ENCODE data around the gene GSTM3. TPM values are rescaled to one million over a fixed set of nuclear protein-coding genes. Genes with fewer than 3 reads are reported as not detected.

The GSTM3 gene
- total and polyA plus RNA-seq, 9 of the 15 experiments (the other 6 are each of a cell fraction or from before 2014, with no cell fraction given): 3.9 to 24.5 (median 9.4) TPM

GRCh38 chr1:109785446-109786111 lies 44.7 kb upstream of the GSTM3 start:
- Histone ChIP-seq H3K36me3 (ENCODE audit: control insufficient read depth, insufficient read depth, low read length) (no peaks in the 10 kb centered on the region), H3K4me1 (replicated peaks in 1 of 2; ENCODE audit: control insufficient read depth in 2 of 2, insufficient read depth in 2 of 2, low read length in 2 of 2) (peaks cover 23 to 29% of the 10 kb centered on the region in 2 experiments), H3K9me3 (replicated peaks; ENCODE audit: control insufficient read depth, insufficient read depth, low read depth, low read length) (no peaks in the 10 kb centered on the region; the same call in none of the 2 replicates), H3K9me1 (ENCODE audit: control insufficient read depth, insufficient read depth, low read length) (no peaks in the 10 kb centered on the region), H3K79me2 (ENCODE audit: control insufficient read depth, insufficient read depth, low read length) (no peaks in the 10 kb centered on the region), H3K27me3 (ENCODE audit: control insufficient read depth in 2 of 2, insufficient read depth in 2 of 2, low read length in 2 of 2) (no peaks in the 10 kb centered on the region), H4K20me1 (replicated peaks; ENCODE audit: control insufficient read depth, insufficient read depth, low read length) (no peaks in the 10 kb centered on the region), H3K4me2 (ENCODE audit: insufficient read depth, low read length) (no peak overlapping the region), H3K9ac (ENCODE audit: insufficient read depth in 1 of 2, low read depth in 2 of 2, low read length in 2 of 2) (peak overlapping the region in 1 of 2 experiments; percentile 41; a peak in 2 of 4 replicates), H2AFZ (ENCODE audit: low read depth, low read length) (no peak overlapping the region), H3K4me3 (no peak overlapping the region), H3K27ac (ENCODE audit: extremely low read depth, low read depth, low read length) (no peak overlapping the region)
- WGBS (ENCODE audit: insufficient coverage, low coverage, missing lambda C conversion rate): 28% methylated on average over 4 of the region's 4 CpGs
- intact Hi-C loops (cut with micrococcal nuclease) (no loop called here), in situ Hi-C loops (cut with MboI) (no loop called here)
- CTCF ChIA-PET (ENCODE audit: low intra/inter-chr PET ratio): interaction anchor here (0.7 kb wide), 1 partner anchor 200 kb away, joined by 3 read pairs; no protein-coding TSS in a partner anchor
- DNase-seq (ENCODE audit: extremely low read depth in 1 of 4, low spot score in 3 of 4) (no peak), ATAC-seq (no peak), FAIRE-seq (no peak)
- POLR2A ChIA-PET: interaction anchor here (0.6 to 1.0 kb wide), 6 partner anchors 9 to 218 kb away, joined by 3 to 5 read pairs (median 3); no protein-coding TSS in a partner anchor
- BruUV-seq (replicated peaks): no TSS peak
- TF ChIP-seq FOS (IDR thresholded peaks at IDR 0.05; ENCODE audit: extremely low read depth, insufficient read length) (no peak), PRMT5 (CRISPR knock-in tag; IDR thresholded peaks at IDR 0.05) (no peak)

GRCh38 chr1:109784551-109785252 lies 43.9 kb upstream of the GSTM3 start:
- no peak for FAIRE-seq
- no peaks in the 10 kb centered on the region; the same call in none of the 2 replicates for H3K9me3 ChIP-seq (replicated peaks; ENCODE audit: control insufficient read depth, insufficient read depth, low read depth, low read length)
- no peaks in the 10 kb centered on the region for H3K9me1 ChIP-seq (ENCODE audit: control insufficient read depth, insufficient read depth, low read length)
- TF ChIP-seq ZEB2 (IDR thresholded peaks at IDR 0.05) (no peak), NCOR1 (IDR thresholded peaks at IDR 0.05) (no peak), UBTF (IDR thresholded peaks at IDR 0.05; ENCODE audit: borderline replicate concordance in 1 of 2, low read depth in 2 of 2, low read length in 2 of 2) (no peak), PCBP1 (IDR thresholded peaks at IDR 0.05; ENCODE audit: low read depth, low read length, poor library complexity, severe bottlenecking) (no peak), GATAD2A (IDR thresholded peaks at IDR 0.05) (no peak), BCOR (IDR thresholded peaks at IDR 0.05) (no peak), HDAC3 (IDR thresholded peaks at IDR 0.05; ENCODE audit: borderline replicate concordance, partially characterized antibody) (no peak), SIN3B (IDR thresholded peaks at IDR 0.05; ENCODE audit: low read depth) (no peak), FOXM1 (IDR thresholded peaks at IDR 0.05; ENCODE audit: low read depth) (no peak), FOXM1 (CRISPR knock-in tag; IDR thresholded peaks at IDR 0.05; ENCODE audit: low read depth) (no peak), YBX1 (IDR thresholded peaks at IDR 0.05) (no peak)
- in situ Hi-C loops (cut with MboI): no loop called here
- no peak overlapping the region for H3K4me2 ChIP-seq (ENCODE audit: insufficient read depth, low read length)
- DNase-seq (ENCODE audit: extremely low read depth in 1 of 4, low spot score in 3 of 4): no peak
- no peak overlapping the region for H3K4me3 ChIP-seq
- no peak overlapping the region; the same call in 1 of the 2 replicates for H2AFZ ChIP-seq (ENCODE audit: low read depth, low read length)
- H4K20me1 ChIP-seq (replicated peaks; ENCODE audit: control insufficient read depth, insufficient read depth, low read length): no peaks in the 10 kb centered on the region
- H3K4me1 ChIP-seq (replicated peaks in 1 of 2; ENCODE audit: control insufficient read depth in 2 of 2, insufficient read depth in 2 of 2, low read length in 2 of 2): peaks cover 18 to 25% of the 10 kb centered on the region in 2 experiments
- ATAC-seq: no peak
- no peak overlapping the region for H3K27ac ChIP-seq (ENCODE audit: extremely low read depth, low read depth, low read length)
- H3K9ac ChIP-seq (ENCODE audit: insufficient read depth in 1 of 2, low read depth in 2 of 2, low read length in 2 of 2): 0 out of 4 replicates have a peak overlapping the region, but pooled peaks of 1 of the 2 experiments have one; percentile 35
- POLR2A ChIA-PET: interaction anchor here (0.6 to 1.7 kb wide), 9 partner anchors 8 to 219 kb away, joined by 3 to 5 read pairs (median 3); no protein-coding TSS in a partner anchor
- WGBS (ENCODE audit: insufficient coverage, low coverage, missing lambda C conversion rate): 67% methylated on average over 5 of the region's 5 CpGs
- no peaks in the 10 kb centered on the region for H3K79me2 ChIP-seq (ENCODE audit: control insufficient read depth, insufficient read depth, low read length)
- no peaks in the 10 kb centered on the region for H3K36me3 ChIP-seq (ENCODE audit: control insufficient read depth, insufficient read depth, low read length)
- intact Hi-C loops (cut with micrococcal nuclease): no loop called here
- BruUV-seq (replicated peaks): no TSS peak
- H3K27me3 ChIP-seq (ENCODE audit: control insufficient read depth in 2 of 2, insufficient read depth in 2 of 2, low read length in 2 of 2): no peaks in the 10 kb centered on the region
- CTCF ChIA-PET (ENCODE audit: low intra/inter-chr PET ratio): no interaction called here
